HG03060 (cell line): ENCODE measurements around the gene ZFP69B.

Experiments used
- ATAC-seq: cut with Tn5 transposase; IDR thresholded peaks from one replicate; pipeline ENCODE4 v1.9.1; 2021; ENCODE audit warnings: low read depth, moderate number of reproducible peaks; ENCODE audit not compliant: unreplicated experiment

ZFP69B gene

GRCh38 chr1:40449684-40450494 is at the start of gene ZFP69B:
Gene ZFP69B, plus strand, starts transcription at chr1:40450476. Its CDS starts 486 bp downstream, at chr1:40450962.
- peak; percentile 61 for ATAC-seq

DNA sequence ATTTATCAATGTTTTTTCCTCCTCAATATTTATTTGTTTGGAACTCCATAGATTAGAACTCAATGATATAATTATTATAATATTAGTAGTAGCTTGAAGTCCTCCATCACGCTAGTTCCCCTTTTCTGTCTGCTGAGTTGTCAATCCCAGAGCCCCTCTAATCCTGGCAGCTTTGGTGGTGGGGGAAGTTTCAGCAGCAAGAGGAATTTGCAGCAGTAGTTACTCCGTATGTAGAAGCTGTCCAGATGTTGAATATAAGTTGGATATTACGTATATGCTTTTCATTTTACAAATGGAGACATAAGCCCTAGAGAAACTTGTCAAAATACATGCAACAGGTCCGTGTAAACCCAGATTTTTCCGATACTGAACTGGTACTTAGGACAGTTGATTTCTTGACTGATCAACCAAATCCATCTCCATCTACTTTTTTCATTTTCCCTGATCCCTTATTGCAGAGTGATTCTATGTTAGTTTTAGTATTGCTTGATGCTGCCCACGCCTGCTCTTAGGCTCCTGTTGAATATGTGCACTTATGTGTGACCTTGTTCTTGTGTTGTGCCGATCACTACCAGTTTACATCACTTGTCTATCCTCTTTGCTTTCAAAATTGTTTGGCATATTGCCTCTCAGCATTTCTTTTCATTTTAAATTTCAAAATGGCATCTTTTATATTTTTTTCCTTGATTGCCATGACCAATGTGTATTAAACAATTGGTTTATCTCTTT is 48.6 kb upstream of the ZFP69B start:
- no peak for ATAC-seq

GRCh38 chr1:40404670-40405462 is 45.4 kb upstream of the ZFP69B start:
- ATAC-seq = no peak

DNA sequence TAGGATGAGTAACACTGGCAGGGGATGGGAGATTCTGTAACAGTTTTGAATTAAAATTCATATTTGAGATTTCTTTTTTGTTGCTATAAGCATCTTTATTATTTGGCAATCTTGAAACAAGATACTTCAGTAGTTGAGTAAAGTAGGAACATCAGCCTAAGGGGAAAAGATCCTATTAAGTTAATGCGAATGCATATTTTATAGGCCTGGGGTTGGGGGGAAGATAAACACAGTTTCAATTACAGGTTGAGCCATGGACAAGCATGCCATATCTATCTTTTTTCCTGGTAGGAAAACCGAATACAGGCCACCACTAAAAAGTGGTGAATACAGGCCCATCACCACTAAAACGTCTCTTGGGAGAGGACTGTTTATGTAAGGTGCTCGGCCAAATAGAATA is 44.5 kb upstream of the ZFP69B start:
- no peak for ATAC-seq

- ATAC-seq = no peak
Measured at GRCh38 chr1:40407453-40407852, 42.8 kb upstream of the ZFP69B start.

DNA sequence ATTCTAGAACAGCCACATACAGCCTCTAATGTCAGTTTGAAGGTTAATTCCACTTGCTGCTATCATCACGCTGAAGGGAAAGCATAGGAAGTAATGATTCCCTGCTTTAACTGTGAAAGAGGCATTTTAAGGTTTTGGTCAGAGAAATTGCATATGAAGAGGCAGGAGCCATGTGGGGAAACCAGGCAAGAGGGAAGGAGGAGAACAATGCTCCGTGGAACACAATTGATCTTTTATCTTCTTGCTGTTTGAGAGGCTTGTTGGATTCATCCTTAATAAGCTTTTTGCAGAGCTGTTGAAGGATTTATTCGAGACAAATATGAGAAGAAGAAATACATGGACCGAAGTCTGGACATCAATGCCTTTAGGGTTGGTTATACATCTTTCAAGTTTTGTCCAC is 40.8 kb upstream of the ZFP69B start:
- ATAC-seq = no peak

DNA sequence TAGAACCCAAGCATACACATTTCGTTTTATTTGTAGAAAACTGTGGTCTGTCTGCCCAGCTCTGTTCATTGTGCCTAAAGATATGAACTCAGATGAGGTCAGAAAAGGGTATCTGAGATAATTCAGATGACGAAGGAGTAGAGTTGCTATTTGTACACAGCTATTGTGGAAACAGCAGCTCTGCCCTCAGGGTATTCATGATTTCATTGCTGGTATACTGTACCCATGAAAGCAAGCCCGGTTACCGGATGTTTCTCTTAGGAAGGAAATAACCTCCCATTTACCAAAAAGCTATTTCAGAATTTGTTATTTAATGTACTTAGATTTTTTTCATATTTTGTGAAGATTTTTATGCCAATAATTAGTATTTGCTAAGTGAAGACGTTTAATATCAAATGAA is 39.0 kb upstream of the ZFP69B start:
- ATAC-seq = no peak

GRCh38 chr1:40411843-40412242 is 38.4 kb upstream of the ZFP69B start:
- ATAC-seq = no peak

- no peak for ATAC-seq
Measured at GRCh38 chr1:40413527-40414252, 36.6 kb upstream of the ZFP69B start.

DNA sequence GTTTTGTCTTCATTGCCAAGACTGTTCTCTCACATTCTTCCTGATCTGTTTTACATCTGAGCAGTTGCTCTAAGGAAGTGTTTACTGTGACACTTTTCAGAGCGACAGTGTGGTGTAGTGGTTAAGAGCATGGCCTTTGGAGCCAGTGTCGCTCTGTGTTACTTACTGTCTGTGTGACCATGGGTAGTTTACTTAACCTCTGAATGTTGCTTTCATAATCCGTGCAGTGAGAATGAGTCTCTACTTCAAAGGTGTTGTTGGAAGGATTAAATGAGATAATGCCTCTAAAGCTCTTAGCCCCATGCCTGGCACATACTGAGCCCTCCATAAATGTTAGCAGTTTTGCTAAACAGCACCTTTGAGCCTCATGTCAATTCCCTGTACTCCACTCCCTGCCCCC is 35.9 kb upstream of the ZFP69B start:
- no peak for ATAC-seq

DNA sequence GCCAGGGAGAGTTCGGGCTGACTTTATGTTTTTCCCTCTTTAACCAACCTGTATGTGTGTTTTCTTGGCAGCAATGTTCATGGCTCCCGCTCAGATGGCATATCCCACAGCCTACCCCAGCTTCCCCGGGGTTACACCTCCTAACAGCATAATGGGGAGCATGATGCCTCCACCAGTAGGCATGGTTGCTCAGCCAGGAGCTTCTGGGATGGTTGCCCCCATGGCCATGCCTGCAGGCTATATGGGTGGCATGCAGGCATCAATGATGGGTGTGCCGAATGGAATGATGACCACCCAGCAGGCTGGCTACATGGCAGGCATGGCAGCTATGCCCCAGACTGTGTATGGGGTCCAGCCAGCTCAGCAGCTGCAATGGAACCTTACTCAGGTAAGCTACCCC is 33.6 kb upstream of the ZFP69B start:
- ATAC-seq = no peak

DNA sequence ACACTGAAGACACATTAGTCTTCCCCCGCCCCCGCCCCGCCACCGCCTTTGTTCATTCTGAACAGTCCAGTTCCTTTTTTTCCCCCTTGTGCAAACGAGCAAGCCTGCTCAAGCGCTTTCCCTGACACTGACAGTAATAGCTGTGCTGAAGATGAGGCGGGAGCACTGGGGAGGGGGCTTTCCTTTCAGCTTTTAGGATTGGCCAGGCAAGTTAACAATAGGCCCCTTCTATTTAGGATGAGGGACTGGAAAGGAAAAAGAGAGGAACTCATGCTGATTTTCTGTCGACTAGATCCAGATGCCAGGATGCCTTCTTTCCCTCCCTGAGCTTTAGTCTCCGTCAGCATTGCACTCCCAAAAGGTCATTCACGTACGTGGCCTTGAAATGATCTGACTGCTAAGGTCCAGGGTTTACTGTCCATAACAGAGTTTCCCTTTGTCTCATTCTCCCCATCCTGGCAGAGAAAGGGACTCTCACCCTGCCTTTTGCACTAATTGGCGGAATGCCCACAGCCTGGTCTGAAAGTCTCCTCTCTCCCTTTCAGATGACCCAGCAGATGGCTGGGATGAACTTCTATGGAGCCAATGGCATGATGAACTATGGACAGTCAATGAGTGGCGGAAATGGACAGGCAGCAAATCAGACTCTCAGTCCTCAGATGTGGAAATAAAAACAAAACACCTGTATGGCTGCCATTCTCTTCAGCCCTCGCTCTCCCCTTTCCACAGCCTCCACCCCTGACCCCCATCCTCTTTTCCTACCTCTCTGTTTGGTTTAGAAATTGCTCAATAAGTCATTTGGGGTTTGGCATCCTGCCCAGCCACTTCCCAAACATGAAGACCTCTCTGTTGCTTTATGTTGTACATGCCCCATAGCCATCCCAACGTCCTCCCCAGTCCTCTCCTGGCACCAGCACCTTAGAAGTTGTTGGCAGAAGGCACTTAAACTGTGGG is 28.6 kb upstream of the ZFP69B start:
- ATAC-seq = no peak

DNA sequence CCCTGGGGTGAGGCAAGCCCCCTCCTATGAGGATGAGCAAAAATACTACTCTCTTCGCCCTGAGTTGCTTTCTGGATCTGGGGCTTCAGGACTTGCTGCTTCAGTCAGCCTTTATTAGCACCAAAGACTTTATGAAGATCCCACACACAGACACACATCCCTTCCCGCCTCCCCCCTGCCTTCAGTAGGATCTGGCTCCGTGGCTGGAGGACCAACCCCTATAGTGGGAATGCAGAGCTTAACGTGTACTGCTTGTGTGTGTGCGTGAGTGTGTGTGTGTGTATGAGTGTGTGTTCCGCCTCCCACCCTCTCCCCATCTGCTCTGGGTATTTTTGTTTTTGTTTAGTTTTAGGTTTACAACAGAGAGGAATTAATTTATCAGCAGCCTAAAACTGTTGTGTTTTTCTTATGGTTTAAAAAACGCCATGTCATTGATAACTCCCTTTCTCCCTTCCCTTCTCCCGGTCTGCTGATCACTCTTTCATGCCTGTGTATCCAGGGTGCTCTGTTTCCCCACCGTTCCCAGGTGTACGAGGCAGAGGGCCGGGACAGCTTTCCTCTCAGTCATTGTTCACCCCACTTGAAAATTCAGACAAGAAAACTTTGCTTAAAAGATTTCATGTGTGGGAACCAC is 27.5 kb upstream of the ZFP69B start:
- ATAC-seq = no peak

GRCh38 chr1:40423264-40423642 is 27.0 kb upstream of the ZFP69B start:
- no peak for ATAC-seq

DNA sequence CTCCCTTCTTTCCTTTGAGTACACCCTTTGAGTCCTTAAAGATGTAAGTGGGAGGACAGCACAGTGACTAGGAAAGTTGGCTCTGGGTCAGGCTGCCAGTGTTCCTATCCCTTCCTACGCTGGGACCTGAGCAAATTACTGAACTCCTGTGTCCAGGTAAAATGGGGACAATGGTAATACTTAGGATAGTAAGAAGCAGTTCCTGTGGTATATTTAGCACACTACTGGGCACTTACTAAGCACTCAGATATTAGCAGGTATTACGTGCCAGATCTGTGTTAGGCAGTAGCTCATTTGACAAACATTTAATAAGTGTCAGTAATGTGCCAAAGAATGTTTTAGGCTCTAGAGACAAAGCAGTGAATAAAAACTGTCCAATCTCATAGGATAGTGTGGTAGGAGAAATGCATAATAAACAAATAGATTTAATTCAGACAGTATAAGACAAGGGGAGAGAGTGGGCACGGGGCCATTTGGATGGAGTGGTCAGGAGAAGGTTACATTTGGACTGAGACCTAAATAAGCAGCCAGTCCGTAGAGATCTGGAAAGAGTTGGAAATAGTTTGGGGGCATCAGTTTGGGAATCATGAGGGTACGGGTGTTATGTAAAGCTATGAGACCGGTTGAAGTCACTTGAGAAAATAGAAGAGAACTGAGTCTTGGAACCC is 26.2 kb upstream of the ZFP69B start:
- no peak for ATAC-seq

GRCh38 chr1:40425198-40425597 is 25.1 kb upstream of the ZFP69B start:
- no peak for ATAC-seq

DNA sequence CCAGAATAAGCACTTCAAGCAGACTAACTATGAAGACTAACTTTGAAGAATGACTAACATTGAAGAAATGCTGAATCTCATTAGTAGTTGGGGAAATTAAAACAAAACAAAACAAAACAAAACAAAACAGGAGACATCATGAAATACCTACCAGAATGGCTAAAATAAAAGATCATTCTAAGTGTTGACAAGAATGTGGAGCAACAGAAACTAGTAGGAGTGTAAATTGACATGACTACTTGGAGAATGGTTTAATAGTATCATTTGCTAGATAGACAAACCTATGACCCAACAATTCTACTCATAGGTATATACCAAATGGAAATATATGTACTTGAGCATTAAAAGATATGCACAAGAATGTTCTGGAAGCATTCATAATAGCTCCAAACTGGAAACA is 18.9 kb upstream of the ZFP69B start:
- ATAC-seq = no peak

DNA sequence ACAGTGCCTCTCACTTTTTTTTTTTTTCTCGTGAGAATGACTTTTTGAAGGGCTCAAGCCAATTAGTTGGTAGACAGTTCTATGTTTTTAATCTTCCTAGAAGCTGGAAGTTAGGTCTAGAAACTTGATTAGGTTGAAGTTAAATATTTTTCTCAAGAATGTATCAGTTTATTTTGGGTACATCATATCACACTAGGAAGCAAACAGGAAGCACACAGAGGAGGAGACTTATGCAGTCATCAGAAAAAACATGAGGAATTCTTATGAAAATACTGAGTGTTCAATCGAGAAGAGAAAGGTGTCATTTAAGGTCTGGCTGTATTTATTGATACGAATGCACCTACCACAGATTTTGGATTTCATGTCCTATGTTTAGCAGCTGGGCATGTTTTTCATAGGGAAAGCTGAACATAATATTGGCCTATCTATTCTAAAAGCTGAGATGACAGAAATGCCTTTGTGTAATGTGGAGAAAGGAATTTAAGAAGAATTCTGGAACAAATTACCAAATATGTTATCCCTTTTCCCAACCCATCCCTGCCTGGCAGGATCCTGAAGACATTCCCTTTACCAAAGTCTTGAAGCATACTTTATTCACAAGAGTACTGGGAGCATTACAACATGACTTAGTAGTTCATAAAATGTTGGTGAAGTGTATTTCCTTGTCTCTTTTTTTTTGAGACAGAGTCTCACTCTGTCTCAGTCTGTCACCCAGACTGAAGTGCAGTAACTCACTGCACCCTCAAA is 17.5 kb upstream of the ZFP69B start:
- no peak for ATAC-seq
